NCI-H2171 (cell line): Measurements from ENCODE around the gene PMEPA1.

Experiments used
- DNase-seq: peaks from one replicate; lab custom pipeline; 2025; lab: John Stamatoyannopoulos, UW

PMEPA1 gene

GRCh38 chr20:57693670-57694329 is 16.0 kb downstream of the PMEPA1 start:
- no peak for DNase-seq

GRCh38 chr20:57693002-57693582 is 16.7 kb downstream of the PMEPA1 start:
- no peak for DNase-seq

GRCh38 chr20:57692393-57692792 is 17.4 kb downstream of the PMEPA1 start:
- no peak for DNase-seq

- DNase-seq: no peak
Measured at GRCh38 chr20:57691699-57692098, 18.1 kb downstream of the PMEPA1 start.

GRCh38 chr20:57690525-57690924 is 19.3 kb downstream of the PMEPA1 start:
- no peak for DNase-seq

GRCh38 chr20:57689745-57690481 is 19.9 kb downstream of the PMEPA1 start:
- no peak for DNase-seq

- DNase-seq: no peak
Measured at GRCh38 chr20:57688864-57689263, 21.0 kb downstream of the PMEPA1 start.

GRCh38 chr20:57688295-57688694 is 21.5 kb downstream of the PMEPA1 start:
- DNase-seq: no peak

- DNase-seq: no peak
Measured at GRCh38 chr20:57686931-57687652, 22.7 kb downstream of the PMEPA1 start.

GRCh38 chr20:57685146-57685758 is 24.6 kb downstream of the PMEPA1 start:
- no peak for DNase-seq

- no peak for DNase-seq
Measured at GRCh38 chr20:57684808-57685140, 25.0 kb downstream of the PMEPA1 start.

- no peak for DNase-seq
Measured at GRCh38 chr20:57683881-57684807, 25.7 kb downstream of the PMEPA1 start.

GRCh38 chr20:57683287-57683686 is 26.5 kb downstream of the PMEPA1 start:
- no peak for DNase-seq

GRCh38 chr20:57682184-57683101 is 27.4 kb downstream of the PMEPA1 start:
- no peak for DNase-seq

GRCh38 chr20:57680934-57681914 is 28.6 kb downstream of the PMEPA1 start:
- no peak for DNase-seq

- DNase-seq: no peak
Measured at GRCh38 chr20:57680131-57680716, 29.6 kb downstream of the PMEPA1 start.

- no peak for DNase-seq
Measured at GRCh38 chr20:57679113-57679512, 30.7 kb downstream of the PMEPA1 start.

- DNase-seq: peak; percentile 85
Measured at GRCh38 chr20:57678340-57678739, 31.5 kb downstream of the PMEPA1 start.

GRCh38 chr20:57677584-57677982 is 32.2 kb downstream of the PMEPA1 start:
- DNase-seq: no peak
